IPS DF 4.7 (cell line): Measurements from ENCODE around the gene SAMD9L.

ENCODE experiments used
- DNase-seq: peaks from one replicate; pipeline ENCODE4 v3.0.0-alpha.2; 2013; ENCODE audit warnings: low spot score; ENCODE audit errors: extremely low read depth

Gene SAMD9L

DNA sequence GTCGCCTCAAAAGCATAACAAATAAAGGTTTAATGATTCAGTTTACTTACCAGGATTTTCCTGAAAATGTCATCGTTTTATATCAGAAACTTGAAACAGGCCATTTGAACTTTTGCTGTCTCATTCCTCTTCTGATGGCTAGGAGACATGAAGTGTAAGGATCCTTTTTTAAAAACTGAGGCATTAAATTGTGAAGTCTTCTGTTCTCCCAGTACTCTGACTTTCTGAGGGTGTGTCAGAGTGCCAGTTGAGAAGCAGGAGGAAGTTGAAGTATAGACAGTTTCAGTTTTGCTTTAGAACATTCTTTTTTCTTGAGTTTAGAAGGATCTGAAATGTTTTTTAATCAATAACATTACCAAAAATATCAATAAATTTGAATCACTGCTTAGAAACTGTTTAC lies at the start of gene SAMD9L:
Gene SAMD9L, minus strand, starts transcription at position 242 of the 400 bp plus-strand sequence. CDS start 12,414 bp downstream, outside the sequence.
- no peak for DNase-seq

DNA sequence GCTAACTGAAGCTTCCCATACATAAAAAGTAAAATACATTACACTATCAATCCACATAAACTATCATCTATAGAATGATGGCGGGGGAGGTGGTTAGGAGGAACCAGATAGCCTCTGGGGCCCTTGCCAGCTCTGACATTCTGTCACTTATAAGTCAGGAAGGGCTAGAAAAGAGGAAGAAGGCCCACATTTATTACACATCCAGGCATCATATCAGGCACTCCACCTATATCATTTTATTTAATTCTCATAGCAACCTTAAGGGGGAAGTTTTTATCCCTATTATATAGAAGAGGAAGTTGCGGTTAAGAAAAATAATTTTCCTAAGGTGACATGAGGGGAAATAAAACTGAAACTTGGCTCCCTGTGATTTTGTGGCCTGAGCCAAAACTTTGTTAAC lies 48.2 kb upstream of the SAMD9L start:
- DNase-seq, result no peak

DNA sequence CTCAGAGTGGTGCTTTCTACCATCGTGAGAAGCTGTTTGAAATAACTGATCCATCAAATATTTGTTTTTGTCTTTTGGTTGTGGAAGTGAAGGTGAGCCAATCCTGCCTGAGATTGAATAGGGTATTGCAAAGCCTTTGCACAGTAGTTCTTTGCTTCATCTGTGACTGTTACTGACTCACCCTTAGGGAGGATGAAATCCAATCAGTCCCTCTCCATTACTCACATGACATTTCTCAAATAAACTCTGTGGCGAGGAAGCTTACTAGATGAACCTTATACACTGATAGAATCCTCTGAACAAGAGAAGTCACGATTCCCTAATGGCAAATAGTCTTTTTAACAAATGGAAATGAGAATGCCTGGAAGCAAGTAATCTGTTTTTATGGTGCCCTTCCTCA lies 46.2 kb upstream of the SAMD9L start:
- DNase-seq, result no peak

DNA sequence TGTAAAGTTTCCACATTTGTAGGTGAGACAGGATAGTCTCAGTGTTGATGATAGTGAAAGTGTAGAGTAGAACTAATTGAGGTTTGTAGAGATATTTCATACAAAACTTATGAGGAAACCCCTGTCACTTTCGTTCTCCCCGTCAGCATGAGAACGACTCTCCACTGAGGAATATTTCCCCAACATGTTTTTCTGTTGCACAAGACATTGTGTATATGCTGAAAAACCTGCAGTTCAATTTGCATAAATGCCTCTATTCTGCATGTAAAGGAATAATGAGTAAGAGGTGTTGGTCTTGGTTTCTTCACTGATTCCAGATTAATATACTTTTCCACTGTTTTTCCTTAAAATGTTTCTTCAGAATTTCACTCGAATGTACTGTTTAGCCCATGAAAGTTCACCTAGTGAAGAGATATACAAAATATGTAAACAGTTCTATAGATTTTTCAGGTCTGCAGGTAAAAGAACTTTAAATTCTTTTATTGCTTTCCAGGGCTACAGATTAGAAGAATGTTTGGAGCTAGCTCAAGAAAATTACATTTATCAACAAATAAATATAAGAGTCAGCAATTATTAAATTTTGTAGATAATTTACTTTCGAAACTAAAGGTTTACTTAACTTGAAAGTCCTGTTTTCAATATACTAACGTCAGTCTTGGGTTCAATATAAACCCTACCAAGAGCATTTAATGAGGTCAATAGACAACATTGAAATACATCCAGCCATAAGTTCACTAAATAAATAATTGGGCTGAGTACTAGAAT lies 40.9 kb upstream of the SAMD9L start:
- no peak for DNase-seq

DNA sequence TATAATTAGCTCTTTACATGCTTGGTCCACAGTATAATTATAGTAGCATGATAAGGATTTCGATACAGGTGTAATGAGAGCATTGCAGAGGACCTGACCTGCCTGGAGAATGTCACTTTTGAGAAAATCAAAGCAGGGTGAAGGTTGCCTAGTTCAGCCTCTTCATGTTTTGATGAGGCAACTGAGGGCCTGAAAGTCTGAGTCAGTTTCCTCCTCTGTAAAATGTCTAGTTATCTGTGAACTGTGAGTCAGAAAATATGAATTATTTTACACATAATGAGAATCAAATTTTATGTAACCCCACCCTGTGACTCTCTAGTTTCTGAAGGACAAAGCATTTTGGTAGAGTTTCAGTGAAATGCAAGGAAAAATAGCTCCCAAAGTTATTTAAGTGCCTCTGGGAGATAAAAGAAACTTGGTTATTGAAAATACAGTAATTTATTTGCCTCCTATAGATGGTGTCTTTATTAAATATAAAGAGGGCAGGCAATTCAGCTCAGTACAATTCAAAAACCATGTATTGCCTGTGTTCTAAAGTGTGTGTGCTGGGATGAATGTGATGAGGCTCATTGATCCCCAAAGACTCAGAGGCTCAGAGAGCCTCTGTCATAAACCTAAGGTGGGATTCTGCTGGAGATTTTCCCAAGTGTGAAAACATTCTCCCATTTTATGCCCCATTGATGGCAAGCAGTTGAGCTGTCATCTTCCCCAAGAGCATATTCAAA lies 37.3 kb upstream of the SAMD9L start:
- no peak for DNase-seq

DNA sequence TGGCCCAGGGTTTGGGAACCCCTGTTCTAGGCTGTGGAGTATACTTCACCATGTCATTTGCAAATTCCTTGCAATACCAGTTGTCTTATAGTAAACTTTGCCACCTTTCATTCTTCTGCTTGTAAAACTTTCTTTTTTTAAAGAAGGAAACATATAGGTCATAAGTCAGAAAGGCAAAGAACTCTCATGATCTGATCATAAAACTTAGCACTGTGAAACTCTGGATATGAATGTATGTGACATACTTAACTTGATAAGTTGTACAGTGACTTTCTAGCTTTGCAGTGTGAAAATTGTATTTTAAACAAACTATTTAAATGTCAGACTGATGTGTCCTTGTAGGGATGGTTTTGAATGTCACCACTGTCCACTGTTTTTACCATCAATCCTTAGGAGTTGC lies 31.0 kb upstream of the SAMD9L start:
- no peak for DNase-seq

DNA sequence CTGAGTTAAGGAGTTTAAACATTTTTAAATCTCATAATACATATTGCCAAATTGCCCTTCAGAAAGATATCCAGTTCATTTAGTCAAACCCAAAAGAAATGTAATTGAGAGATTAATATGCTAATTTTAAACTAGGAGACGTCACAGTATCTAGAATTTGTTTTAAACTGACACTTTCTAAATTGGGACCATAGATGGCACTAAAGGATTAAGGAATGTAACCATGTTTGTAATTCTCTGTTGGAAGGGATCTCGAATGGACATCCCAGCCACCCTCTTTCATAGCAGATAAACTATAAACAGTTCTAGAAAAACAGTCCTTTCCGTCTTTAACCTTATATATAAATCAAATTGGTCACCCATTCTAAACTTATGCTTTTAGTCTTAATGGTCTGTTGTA lies 30.0 kb upstream of the SAMD9L start:
- DNase-seq, result no peak

DNA sequence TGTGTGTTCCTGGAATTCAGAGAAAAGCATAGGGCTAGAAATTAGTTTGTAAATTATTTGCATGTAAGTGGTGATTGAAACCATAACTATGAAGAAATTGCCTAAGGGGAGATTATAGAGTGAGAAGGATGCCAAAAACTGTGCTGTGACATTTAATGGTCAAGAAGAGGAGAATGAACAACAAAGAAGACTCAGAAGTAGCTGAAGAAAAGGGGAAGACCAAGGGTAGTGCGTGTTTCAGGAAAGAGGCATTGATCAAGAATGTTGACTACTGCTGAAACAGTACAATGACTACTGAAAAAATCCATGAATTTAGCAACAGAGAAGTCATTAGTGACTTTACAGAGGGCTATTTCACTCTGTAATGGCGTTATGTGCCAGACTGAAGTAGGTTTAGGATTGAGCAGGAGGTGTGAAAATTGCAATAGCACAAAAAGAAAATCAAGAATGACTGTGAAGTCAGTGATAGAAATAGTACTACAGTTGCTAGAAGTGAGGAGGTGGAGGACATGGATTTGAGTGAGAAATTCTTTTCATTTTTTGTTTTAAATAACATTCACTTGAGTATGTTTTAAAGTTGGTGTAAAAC lies 28.9 kb upstream of the SAMD9L start:
- no peak for DNase-seq

DNA sequence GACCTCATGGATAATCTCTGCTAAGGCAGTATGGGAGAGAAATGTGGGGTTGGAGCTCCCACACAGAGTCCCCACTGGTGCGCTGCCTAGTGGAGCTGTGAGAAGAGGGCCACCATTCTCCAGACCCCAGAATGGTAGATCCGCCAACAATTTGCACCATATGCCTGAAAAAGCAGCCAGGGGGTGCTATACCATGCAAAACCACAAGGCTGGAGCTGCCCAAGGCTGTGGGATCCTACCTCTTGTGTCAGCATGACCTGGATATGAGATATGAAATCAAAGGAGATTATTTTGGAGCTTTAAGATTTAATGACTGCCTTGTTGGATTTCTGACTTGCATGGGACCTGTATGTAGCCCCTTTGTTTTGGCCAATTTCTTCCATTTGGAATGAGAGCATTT lies 27.0 kb upstream of the SAMD9L start:
- no peak for DNase-seq

DNA sequence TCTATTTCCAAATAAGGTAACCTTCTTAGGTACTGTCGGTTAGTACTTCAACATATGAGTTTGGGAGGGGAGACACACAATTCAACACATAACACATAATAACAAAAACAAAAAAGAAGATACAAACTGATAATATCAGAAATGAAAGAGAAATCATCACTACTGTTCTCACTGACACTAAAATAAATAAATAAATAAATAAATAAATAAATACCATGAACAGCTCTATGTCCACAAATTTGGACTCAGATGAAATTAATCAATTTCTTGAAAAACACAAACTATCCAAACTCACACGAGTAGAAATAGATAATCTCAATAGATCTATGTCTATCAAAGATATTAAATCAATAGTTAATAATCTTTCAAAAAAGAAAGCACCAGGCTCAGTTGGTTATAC lies 24.5 kb upstream of the SAMD9L start:
- DNase-seq, result no peak

DNA sequence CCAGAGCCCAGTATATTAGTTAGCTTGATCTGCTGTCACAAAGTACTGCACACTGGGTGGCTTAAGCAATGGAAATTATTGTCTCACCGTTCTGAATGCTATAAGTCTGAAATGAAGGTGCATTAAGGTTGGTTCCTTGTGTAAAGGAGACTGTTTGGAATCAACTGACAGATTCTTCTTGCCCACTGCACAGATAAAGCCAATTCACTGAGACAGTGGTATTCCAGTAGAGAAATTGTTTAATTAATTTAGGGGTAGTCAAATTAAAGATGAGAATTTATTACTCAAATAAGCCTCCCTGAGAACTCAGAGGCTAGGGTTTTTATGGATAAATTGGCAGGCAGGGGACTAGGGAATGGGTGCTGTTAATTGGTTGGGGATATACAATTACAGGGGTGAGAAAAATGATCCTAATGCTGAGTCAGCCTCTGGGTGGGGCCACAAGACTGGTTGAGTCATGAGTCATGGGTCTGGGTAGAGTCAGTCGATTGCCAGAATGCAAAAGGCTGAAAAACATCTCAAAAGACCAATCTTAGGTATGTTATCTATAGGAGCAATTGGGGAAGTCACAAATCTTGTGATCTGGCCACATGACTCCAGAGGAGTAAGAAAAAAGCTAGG lies 23.5 kb upstream of the SAMD9L start:
- no peak for DNase-seq

DNA sequence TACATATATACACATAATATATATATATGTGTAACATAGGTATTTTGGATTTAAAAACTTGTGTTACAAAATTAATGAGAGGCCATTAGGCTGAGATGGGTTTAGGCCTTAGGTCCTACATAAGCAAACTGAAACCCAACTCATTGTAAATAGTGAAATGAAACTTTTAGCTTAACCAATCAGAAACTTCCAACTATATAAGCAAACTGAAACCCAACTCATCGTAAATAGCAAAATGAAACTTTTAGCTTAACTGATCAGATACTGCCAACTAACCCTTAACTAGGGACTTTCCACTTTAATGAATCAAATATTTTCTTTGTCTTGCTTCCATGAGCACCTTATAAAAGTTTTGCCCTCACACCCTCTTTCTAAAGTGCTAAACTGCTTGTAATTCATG lies 17.3 kb upstream of the SAMD9L start:
- no peak for DNase-seq

DNA sequence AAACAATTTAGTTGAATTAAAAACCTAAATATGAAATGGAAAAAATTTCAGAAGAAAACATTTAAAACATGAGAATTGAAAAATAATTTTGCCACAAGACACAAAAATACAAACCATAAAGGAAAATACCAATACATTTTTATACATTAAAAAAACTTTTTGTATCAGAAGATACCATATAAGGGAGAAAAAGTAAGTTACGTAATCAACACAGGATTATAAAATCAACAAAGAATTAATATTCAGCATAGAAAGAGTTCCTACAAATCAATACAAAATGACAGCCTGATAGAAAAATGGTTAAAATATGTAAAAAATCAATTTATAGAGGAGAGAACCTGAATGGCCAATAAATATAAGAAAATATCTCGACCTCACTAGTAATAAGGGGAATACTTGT lies 16.6 kb upstream of the SAMD9L start:
- no peak for DNase-seq

DNA sequence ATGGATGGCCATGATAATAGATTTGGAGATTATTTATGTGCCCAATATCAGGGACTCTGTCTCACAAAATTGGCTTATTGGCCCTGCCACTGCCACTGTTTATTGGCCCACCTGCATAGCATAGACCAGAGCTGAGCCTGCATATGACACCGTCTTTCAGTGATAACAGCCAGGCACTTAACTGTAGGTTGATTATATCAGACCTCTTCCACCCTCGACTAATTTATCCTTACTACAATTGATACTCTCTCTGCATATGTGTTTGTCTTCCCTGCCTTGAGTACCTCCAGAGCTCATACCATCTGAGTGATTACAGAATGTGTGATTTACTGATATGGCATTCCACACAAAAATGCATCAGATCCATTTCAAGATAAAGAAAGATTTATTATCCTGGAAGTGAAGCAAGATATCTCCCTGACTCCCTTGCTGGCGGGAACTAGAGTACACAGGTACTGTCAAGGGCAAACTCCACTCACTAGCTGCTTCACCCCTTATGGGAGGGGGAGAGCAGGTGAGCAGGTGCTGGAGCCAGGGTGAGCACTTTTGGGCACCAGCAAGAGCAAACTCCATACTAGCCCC lies 13.1 kb upstream of the SAMD9L start:
- no peak for DNase-seq

DNA sequence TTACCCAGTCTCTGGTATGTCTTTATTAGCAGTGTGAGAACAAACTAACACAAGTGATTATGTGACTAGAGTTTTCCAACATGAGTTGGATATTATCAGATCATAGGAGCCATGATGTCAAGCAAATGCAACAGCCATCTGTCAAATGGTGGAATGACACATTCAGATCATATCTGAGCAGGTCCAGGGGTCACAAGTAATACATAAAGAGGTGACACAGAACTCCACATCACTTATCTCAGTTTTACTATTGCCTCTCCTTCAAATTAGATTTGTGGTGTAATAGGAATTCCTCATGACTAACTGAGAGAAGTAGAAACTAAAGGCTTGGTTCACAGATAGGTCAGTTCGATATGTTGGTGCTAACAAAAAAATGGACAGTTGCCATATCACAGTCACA lies 12.2 kb upstream of the SAMD9L start:
- DNase-seq, result no peak

DNA sequence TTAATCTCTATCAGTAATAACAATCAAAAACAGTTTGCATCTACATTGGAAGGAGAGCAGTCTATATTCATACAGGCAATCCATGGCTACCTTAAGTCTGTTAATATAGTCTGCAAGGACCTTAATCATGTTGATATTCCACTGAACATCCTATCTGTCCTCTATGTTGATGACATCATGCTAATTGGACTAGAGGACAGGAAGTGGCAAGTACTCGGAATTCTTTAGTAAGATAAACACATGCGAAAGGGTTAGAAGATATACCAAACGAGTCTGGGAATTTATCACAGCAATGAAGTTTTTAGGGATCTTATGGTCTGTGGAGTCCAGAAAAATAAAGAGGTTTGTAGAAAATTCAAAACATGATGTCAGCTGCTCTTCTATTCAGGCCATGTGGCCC lies 11.3 kb upstream of the SAMD9L start:
- DNase-seq, result no peak

DNA sequence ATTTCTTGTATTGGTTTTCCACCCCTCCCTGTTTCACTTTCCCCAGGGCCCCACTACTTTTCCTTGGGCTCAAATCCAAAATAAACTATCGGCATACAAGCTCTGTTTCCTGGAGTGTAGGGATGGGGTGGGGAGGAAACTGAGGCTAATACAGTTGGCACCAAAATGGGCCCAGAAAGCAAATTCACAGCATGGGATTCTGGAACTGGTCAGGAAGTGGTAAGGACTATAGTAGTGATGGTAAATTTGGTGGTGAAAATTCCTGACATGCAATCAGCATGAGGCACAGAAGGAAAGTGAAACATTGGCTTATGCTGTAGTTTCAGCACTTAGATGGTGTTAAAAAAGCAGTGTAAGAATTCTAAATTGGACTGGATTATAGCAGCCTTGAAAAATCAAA lies 8.7 kb upstream of the SAMD9L start:
- no peak for DNase-seq

DNA sequence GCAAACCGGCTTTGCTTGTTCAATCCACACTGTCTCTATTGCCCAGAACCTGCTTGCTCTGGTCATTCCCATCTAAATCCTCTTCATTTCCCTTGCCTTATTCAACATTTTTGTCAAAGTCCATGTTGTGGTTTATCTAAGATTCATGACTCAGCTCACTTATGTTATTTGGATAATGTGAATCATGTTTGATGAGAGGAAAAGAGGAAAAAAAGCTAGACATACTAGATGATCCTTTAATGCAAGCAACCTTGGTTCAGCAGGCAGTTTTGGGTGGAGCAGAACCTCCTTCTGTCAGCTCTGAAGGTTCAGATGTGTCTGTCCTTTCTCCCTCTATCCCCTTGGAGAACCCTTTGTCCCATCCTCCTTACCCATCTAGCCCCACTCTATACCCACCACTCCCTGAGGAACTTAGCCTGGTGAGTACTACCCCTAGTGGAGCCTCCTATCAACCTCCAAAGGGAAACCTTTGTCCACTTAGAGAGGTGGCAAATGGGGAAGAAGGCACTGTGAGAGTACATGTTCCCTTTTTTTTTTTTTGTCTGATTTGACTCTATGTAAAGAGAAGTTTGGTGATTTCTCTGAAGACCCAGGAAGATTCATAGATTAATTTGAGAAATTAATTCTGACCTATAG lies 2.1 kb upstream of the SAMD9L start:
- no peak for DNase-seq

DNA sequence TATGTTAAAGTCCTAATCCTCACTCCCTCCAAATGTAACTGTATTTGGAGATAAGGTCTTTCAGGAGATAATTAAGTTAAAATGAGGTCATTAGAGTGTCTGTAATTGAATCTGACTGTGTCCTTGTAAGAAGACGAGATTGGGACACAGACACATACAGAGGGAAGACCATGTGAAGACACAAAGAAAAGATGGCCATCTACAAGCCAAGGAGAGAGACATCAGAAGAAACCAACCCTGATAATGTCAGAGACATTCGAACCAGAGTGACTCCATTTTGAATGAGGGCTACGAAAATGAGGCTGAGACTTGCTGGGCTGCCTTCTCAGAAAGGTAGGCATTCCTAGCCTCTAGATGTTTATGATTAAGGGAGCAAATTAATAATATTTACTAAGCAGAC lies 542 bp upstream of the SAMD9L start:
- DNase-seq, result no peak

DNA sequence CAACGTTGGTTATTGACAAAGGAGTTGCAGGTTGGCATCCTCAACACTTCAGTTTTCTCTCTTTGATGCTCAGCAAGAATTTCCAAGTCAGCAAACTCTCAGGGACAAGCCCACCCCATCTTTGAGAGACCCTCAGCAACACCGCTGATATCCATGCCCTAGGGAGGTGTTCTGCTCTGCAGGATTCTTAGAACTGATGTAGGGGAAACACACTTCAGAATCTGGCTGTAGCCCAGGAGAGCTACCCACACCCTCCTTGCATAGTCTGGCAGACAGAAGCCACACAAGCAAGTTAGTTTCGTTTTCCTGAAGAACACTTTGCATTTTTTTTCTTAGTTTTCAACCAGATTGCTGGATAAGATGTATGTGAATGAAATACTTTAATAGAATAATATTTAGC lies 822 bp downstream of the SAMD9L start:
- no peak for DNase-seq

DNA sequence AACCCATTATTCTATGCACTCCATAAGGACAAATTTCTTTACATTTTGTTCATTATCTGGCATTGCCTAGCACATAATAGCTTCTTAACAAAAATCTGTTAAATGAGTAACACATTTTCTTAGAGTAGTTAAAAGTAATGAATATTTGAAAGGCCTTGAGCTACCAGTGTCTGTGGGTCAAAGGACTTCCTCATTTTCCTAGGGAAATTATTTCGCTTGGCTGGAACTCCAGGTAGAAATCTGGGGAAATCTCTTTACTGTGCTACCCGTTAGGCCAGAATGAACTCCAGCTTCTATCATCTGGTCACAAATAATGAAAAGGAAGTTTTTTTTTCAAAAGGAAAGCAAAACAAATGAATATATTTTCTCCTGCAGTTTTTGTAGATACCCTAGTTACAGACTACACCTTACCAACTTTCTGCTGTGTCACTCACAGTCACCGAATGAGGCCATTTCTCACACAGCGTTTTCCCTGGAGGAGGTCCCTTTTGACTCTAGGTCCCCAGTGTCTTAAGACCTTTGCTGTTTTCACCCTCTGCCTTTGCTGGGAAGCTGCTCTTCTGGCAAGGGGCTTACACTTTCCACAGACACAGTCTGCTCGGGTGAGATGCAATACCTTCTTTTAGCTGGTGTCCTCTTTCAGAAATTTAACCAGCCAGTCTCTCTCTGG lies 1.6 kb downstream of the SAMD9L start:
- DNase-seq, result no peak
